Activated CD4-positive, CD25-positive, alpha-beta regulatory T cell treated with anti-CD3 and anti-CD28 coated beads, Interleukin-2, amount 50 U/mL, for 72 hours (primary cell): ENCODE data around the gene SCN4A.
"Not testable (repeated sequence)": the region's sequence is repeated elsewhere in the genome, so short reads cannot be mapped to it uniquely, and the experiment has no call there.

ENCODE experiments used
- DNase-seq: peaks from one replicate; pipeline ENCODE4 v3.0.0; 2021

The SCN4A gene

GRCh38 chr17:63911041-63911635 is 61.6 kb downstream of the SCN4A start, which contains the start of gene CSHL1:
Gene CSHL1 (minus strand): TSS chr17:63911258. CDS start chr17:63911196, 62 bp downstream.
- peak; percentile 18 for DNase-seq

GRCh38 chr17:63910096-63910495 is 62.6 kb downstream of the SCN4A start:
- DNase-seq: peak; percentile 9

GRCh38 chr17:63909586-63909985 is 63.1 kb downstream of the SCN4A start:
- peak; percentile 15 for DNase-seq

- DNase-seq: not testable (repeated sequence)
Measured at GRCh38 chr17:63907161-63907778, 65.4 kb downstream of the SCN4A start.

GRCh38 chr17:63904796-63905195 is 67.9 kb downstream of the SCN4A start:
- DNase-seq: not testable (repeated sequence)

- DNase-seq: not testable (repeated sequence)
Measured at GRCh38 chr17:63903787-63904201, 68.9 kb downstream of the SCN4A start.

GRCh38 chr17:63901971-63902370 is 70.7 kb downstream of the SCN4A start:
- not testable (repeated sequence) for DNase-seq

- not testable (repeated sequence) for DNase-seq
Measured at GRCh38 chr17:63898899-63899798, 73.6 kb downstream of the SCN4A start.

- DNase-seq: not testable (repeated sequence)
Measured at GRCh38 chr17:63896524-63897354, 76.0 kb downstream of the SCN4A start, which contains the start of gene CSH1. Gene CSH1 (minus strand): TSS chr17:63896574. CDS start chr17:63896511, 63 bp downstream.

- not testable (repeated sequence) for DNase-seq
Measured at GRCh38 chr17:63894821-63895220, 77.9 kb downstream of the SCN4A start.

GRCh38 chr17:63894021-63894420 is 78.7 kb downstream of the SCN4A start:
- DNase-seq: not testable (repeated sequence)

- DNase-seq: not testable (repeated sequence)
Measured at GRCh38 chr17:63892316-63893037, 80.2 kb downstream of the SCN4A start.

GRCh38 chr17:63889026-63889848 is 83.5 kb downstream of the SCN4A start:
- not testable (repeated sequence) for DNase-seq
